Measurements from ENCODE around the gene GDF11. TPM values are rescaled to one million over a fixed set of nuclear protein-coding genes. Genes with fewer than 3 reads are reported as not detected.
A peak's percentile ranks its signal among the peaks of the same experiment; 100 is the strongest.

Gene GDF11
- total and polyA plus RNA-seq, 2 donors, result 5.6 to 11.0 TPM

GRCh38 chr12:55736076-55736475, 6.8 kb upstream of the GDF11 start:
- H3K4me1 ChIP-seq (ENCODE audit: insufficient read depth), result no peaks in the 10 kb centered on the region
- no peak for DNase-seq (ENCODE audit: extremely low spot score)
- no peak overlapping the region for H3K27ac ChIP-seq (ENCODE audit: low read depth)
- no peaks in the 10 kb centered on the region for H3K36me3 ChIP-seq (ENCODE audit: insufficient read depth)
- WGBS, result 52% methylated on average over 3 of the region's 3 CpGs
- no peak overlapping the region for H3K4me3 ChIP-seq (ENCODE audit: low read depth, low read length)

DNA sequence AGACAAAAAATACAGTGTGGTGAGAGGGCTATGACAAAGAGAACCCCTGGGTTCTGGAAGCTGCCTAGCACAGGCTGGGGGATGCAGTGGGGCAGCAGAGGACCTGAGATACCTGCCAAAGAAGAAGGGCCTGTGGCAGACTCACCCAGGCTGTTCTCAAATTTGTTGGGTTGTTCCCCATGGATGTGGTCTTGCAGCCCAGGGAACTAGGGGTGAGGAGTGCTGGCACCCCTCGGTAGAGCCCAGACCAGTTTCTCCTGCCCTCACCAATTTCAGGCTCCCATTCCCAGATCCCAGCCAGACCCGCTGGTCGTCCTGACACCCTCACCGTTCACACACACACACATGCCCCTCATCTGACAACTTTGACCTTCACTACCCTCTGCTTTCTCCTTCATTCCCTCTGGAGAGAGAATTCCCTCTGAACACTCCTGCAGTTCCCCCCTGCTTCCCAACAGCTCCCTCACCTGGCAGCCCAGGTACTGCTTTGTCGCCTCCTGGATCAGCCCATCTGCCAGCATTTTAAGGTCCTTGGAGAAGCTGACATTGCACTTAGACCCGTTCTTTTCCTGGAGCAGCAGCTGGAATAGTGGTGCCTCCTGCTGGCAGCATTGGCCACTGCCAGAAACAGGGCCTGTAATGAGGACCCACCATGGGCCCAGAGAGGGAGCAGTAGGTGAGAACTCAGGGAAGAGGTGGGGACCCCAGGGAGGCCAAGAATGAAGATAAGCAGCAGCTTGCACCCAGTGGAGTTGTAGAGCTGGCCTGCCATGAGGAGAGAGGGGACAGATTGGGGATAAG, 5.9 kb upstream of the GDF11 start:
- Histone ChIP-seq H3K27ac (ENCODE audit: low read depth) (no peak overlapping the region), H3K36me3 (ENCODE audit: insufficient read depth) (no peaks in the 10 kb centered on the region), H3K4me3 (ENCODE audit: low read depth, low read length) (no peak overlapping the region), H3K4me1 (ENCODE audit: insufficient read depth) (no peaks in the 10 kb centered on the region)
- WGBS, result 25% methylated on average over 6 of the region's 6 CpGs
- DNase-seq (ENCODE audit: extremely low spot score), result no peak

DNA sequence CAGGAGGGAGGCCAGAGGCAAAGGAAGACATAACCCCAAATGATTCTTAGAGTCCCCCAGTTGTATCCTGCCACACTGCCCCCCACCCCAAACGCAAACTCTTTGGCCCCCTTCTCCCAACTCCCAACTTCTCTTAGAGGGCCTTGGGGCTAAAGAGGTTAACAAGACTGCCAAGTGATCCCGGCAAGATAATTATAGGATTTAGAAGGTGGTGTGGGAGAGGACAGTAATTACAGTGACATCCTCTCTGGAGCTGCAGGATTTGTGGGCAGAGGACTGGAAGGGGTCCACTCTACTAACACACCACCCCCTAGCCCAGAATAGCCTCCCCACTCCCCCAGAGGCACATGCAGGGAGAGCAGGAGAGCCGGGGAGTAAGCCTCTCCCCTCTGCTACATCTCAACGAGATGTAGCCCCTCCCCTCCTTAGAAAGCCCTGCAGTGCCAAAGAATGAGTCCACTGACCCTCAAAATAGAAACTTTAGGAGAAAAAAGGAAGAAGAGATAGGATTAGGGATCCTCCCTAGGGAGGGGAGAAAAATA, 5.3 kb upstream of the GDF11 start:
- H3K27ac ChIP-seq (ENCODE audit: low read depth), result peak overlapping the region; percentile 28
- H3K36me3 ChIP-seq (ENCODE audit: insufficient read depth), result no peaks in the 10 kb centered on the region
- no peak for DNase-seq (ENCODE audit: extremely low spot score)
- 8% methylated on average over 4 of the region's 4 CpGs for WGBS
- no peak overlapping the region for H3K4me3 ChIP-seq (ENCODE audit: low read depth, low read length)
- H3K4me1 ChIP-seq (ENCODE audit: insufficient read depth), result no peaks in the 10 kb centered on the region

DNA sequence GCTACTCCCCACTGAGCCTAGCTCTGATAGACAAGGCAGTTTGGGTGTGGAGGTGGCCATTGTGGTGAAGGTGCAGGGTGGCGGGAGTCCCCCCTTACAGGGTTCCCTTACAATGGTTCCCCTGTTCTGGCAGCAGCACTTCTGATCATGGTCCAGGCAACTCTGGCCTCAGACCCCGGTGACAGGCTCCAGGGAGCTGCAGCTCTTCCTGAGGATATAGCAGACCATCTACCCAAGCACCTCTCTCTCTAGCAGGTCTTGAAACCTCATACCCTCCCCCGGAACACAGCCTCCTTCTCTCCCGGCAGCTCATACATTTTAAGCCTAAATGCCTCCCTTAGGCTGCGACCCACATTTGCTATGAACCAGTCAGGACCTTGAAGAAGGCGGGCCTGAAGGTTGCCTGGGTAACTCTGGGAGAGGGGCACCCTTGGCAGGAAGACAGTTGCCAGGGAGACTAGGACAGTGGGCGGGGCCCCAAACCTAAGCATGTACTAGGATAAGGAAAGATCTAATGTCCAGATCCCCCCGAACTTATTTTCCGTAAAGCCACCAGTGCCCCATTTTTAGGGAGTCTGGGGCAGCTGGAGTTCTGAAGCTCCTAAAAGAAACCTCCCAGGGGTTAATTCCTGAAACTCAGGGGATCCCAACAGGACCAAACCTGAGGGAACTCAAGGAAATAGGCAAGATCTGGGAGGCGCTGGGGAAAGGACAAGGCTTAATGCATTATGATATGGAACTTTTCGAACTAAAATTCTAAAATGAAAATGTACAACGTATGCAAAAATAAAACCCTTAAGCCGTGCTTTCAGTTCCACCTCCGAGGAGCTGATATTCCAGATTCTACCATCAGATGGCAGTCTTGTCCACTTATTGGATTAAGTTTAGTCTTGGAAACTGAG, 4.5 kb upstream of the GDF11 start:
- H3K4me1 ChIP-seq (ENCODE audit: insufficient read depth), result no peaks in the 10 kb centered on the region
- H3K27ac ChIP-seq (ENCODE audit: low read depth), result peak overlapping the region; percentile 28
- peak; percentile 89 for DNase-seq (ENCODE audit: extremely low spot score)
- peak overlapping the region; percentile 49 for H3K4me3 ChIP-seq (ENCODE audit: low read depth, low read length)
- H3K36me3 ChIP-seq (ENCODE audit: insufficient read depth), result no peaks in the 10 kb centered on the region
- WGBS, result under 1% methylated on average over 14 of the region's 14 CpGs

GRCh38 chr12:55739025-55739378, 3.9 kb upstream of the GDF11 start:
- Histone ChIP-seq H3K36me3 (ENCODE audit: insufficient read depth) (no peaks in the 10 kb centered on the region), H3K4me3 (ENCODE audit: low read depth, low read length) (no peak overlapping the region), H3K27ac (ENCODE audit: low read depth) (no peak overlapping the region), H3K4me1 (ENCODE audit: insufficient read depth) (no peaks in the 10 kb centered on the region)
- 77% methylated on average over 2 of the region's 2 CpGs for WGBS
- DNase-seq (ENCODE audit: extremely low spot score), result no peak

GRCh38 chr12:55741931-55742680, 816 bp upstream of the GDF11 start:
- WGBS, result 20% methylated on average over 3 of the region's 3 CpGs
- Histone ChIP-seq H3K4me1 (ENCODE audit: insufficient read depth) (no peaks in the 10 kb centered on the region), H3K36me3 (ENCODE audit: insufficient read depth) (no peaks in the 10 kb centered on the region), H3K4me3 (ENCODE audit: low read depth, low read length) (no peak overlapping the region), H3K27ac (ENCODE audit: low read depth) (no peak overlapping the region)
- no peak for DNase-seq (ENCODE audit: extremely low spot score)

- Histone ChIP-seq H3K4me1 (ENCODE audit: insufficient read depth) (no peaks in the 10 kb centered on the region), H3K4me3 (ENCODE audit: low read depth, low read length) (peak overlapping the region; percentile 76), H3K27ac (ENCODE audit: low read depth) (no peak overlapping the region), H3K36me3 (ENCODE audit: insufficient read depth) (no peaks in the 10 kb centered on the region)
- DNase-seq (ENCODE audit: extremely low spot score), result no peak
- 2% methylated on average over 73 of the region's 73 CpGs for whole genome bisulfite sequencing
Observed at GRCh38 chr12:55743406-55744339, 751 bp downstream of the GDF11 start.

- H3K4me3 ChIP-seq (ENCODE audit: low read depth, low read length), result peak overlapping the region; percentile 76
- no peak for DNase-seq (ENCODE audit: extremely low spot score)
- WGBS, result 13% methylated on average over 11 of the region's 11 CpGs
- H3K4me1 ChIP-seq (ENCODE audit: insufficient read depth), result no peaks in the 10 kb centered on the region
- H3K36me3 ChIP-seq (ENCODE audit: insufficient read depth), result no peaks in the 10 kb centered on the region
- H3K27ac ChIP-seq (ENCODE audit: low read depth), result peak overlapping the region; percentile 11
Observed at GRCh38 chr12:55744340-55745030, 1.6 kb downstream of the GDF11 start.

DNA sequence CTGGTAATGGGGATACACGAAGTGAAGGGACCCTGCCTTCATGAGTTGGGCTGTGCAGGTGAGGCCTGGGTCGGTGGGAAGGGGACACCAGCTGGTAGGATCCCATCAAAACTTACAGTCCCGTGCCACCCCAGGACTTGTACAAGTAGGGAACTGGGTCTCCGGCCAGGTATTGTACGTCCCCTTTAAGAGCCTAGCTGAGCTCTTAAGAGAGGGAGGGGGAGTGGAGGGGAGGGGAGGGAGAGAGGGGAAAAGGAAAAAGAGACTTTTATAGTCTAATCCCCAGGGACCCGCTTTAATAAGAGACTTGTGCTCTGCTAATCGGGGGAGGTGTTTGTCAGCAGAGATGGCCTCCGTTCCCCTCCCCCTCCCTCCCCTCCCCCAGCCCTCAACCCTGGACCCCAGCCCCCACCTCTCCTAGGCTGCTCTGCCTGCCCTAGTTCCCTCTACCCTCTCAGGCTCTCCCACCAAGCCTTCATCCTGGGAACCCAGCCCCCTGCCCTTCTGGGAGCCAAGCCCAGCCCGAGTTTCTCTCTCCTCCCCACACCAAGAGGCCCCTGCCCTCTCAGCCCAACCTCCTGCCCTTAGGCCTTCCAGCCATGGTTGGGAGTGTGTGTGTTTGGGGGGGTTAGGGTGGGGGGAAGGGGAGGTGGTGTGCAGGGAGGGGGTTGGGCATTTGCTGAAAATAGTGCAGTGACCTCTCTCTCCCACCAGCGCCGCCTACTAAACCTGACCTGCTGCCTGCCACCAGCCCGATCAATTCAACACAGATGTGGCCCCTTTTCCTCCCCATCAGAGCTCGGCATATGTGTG, 2.6 kb downstream of the GDF11 start:
- Histone ChIP-seq H3K4me1 (ENCODE audit: insufficient read depth) (no peaks in the 10 kb centered on the region), H3K36me3 (ENCODE audit: insufficient read depth) (no peaks in the 10 kb centered on the region), H3K4me3 (ENCODE audit: low read depth, low read length) (no peak overlapping the region), H3K27ac (ENCODE audit: low read depth) (no peak overlapping the region)
- DNase-seq (ENCODE audit: extremely low spot score), result peak; percentile 64
- 11% methylated on average over 13 of the region's 13 CpGs for WGBS

GRCh38 chr12:55746174-55746912, 3.4 kb downstream of the GDF11 start:
- DNase-seq (ENCODE audit: extremely low spot score), result no peak
- no peak overlapping the region for H3K4me3 ChIP-seq (ENCODE audit: low read depth, low read length)
- no peaks in the 10 kb centered on the region for H3K4me1 ChIP-seq (ENCODE audit: insufficient read depth)
- 44% methylated on average over 3 of the region's 3 CpGs for WGBS
- H3K27ac ChIP-seq (ENCODE audit: low read depth), result no peak overlapping the region
- H3K36me3 ChIP-seq (ENCODE audit: insufficient read depth), result no peaks in the 10 kb centered on the region

- H3K4me1 ChIP-seq (ENCODE audit: insufficient read depth), result no peaks in the 10 kb centered on the region
- H3K4me3 ChIP-seq (ENCODE audit: low read depth, low read length), result no peak overlapping the region
- H3K27ac ChIP-seq (ENCODE audit: low read depth), result no peak overlapping the region
- no peaks in the 10 kb centered on the region for H3K36me3 ChIP-seq (ENCODE audit: insufficient read depth)
- DNase-seq (ENCODE audit: extremely low spot score), result no peak
Observed at GRCh38 chr12:55746913-55747231, 4.0 kb downstream of the GDF11 start.

Measured in urinary bladder (tissue), 4 donors.